ENCODE results near the gene HS3ST5. TPM values are rescaled to one million over a fixed set of nuclear protein-coding genes. Genes with fewer than 3 reads are reported as not detected.

HS3ST5 gene
- total RNA-seq, 5 donors from 2014 or later (not counting 1 experiment from before 2014, with no cell fraction given): not detected

DNA sequence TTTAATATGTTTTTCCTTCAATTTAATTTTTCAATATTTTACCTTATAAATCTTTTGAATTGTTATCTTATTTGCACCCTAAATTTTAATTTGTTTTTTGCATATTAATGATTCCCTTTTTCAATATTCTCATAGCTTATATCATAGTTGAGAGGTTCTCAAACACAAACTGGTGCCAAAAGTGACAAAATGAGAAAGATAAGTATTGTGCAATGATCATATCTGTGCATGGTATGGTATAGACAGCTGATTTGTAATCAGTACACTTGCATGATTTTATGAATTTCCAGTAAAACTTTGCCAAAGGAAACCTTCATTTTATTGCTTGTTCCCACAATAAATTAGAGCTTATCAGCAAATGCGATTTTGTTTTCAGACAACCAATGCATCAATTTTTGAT is 210.9 kb downstream of the HS3ST5 start:
- no peak for DNase-seq
- Mint-ChIP-seq H3K36me3 (no peaks in the 10 kb centered on the region), H3K27me3 (peaks cover 5 to 29% of the 10 kb centered on the region in 2 donors), H3K4me1 (no peaks in the 10 kb centered on the region), H3K27ac (no peak overlapping the region), H3K9me3 (no peaks in the 10 kb centered on the region), H3K4me3 (no peak overlapping the region)
- Histone ChIP-seq H3K4me1 (ENCODE audit: control insufficient read depth in 1 of 2, extremely low read depth in 1 of 2, insufficient read depth in 2 of 2, low read length in 2 of 2) (no peaks in the 10 kb centered on the region), H3K9me3 (no peaks in the 10 kb centered on the region), H3K27me3 (replicated peaks in 1 of 2; ENCODE audit: control insufficient read depth in 2 of 2, extremely low read depth in 1 of 2, insufficient read depth in 2 of 2, low read length in 1 of 2) (no peaks in the 10 kb centered on the region), H3K27ac (ENCODE audit: low read length) (no peak overlapping the region), H3K4me3 (ENCODE audit: control insufficient read depth in 1 of 2, extremely low read depth in 1 of 2, low read length in 1 of 2) (no peak overlapping the region), H3K36me3 (ENCODE audit: control insufficient read depth in 2 of 2, extremely low read depth in 1 of 2, insufficient read depth in 1 of 2, low read length in 1 of 2) (no peaks in the 10 kb centered on the region)
- no CpG with 5 or more reads among the region's 1 CpG for WGBS (ENCODE audit: insufficient coverage)
- ChIA-PET POLR2A (no interaction called here), CTCF (no interaction called here)
- ATAC-seq (replicated peaks in 1 of 4): no peak

DNA sequence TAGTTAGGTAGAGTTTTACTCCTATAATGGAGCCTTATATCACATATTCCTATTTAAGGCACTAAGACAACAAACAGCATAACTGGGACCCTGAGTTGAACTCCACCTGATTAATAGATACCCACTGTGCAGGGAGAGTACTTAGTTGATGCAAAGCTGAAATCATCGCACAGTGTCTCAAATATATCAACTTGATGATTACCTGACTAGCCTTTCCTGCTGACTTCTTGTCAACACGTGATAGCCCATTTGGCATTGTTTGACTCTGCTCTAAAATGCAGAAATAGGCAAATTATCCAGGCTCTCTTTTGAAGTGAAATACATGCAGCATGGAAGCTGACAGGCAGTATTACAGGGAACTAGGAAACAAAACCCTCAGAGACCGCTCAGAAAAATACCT is 217.2 kb downstream of the HS3ST5 start:
- no peak for ATAC-seq (replicated peaks in 1 of 4)
- no peaks in the 10 kb centered on the region for H3K9me3 Mint-ChIP-seq

DNA sequence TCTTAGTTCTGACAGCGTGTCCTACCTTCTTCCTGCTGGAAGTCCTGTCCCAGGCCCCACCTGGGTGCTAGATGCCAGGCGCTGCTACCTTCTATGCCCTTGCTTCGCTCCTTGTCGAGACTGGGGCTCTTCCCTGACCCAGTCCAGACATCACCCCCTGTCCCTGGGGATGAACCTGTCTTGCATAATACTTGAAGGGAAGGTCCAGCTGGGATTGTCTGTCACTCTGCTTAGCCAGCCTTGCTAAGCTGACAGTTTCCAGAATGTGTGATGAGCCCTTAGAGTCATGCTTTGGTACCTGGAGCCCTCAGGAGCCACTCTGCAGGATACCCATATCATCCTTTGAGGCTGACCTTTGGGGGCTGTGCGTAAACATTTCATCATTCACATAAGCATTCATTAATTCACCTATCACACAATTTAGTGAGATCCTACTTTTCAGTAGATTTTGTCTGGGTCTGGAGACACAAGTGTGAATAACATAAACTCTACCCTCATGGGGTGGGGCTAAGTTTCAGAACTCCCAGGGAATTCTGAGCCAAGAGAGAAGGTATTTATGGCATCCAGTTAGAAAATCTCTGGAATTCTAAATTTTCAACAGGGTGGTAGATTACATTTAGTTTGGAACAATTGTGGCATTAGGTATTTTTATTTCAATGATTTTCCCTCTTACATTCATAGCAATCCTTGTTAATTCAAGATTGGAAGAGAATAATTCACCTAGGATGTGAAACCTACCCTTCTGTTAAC is 220.7 kb downstream of the HS3ST5 start:
- Histone ChIP-seq H3K27ac (ENCODE audit: low read length) (no peak overlapping the region), H3K4me3 (ENCODE audit: control insufficient read depth in 1 of 2, extremely low read depth in 1 of 2, low read length in 1 of 2) (no peak overlapping the region), H3K27me3 (replicated peaks in 1 of 2; ENCODE audit: control insufficient read depth in 2 of 2, extremely low read depth in 1 of 2, insufficient read depth in 2 of 2, low read length in 1 of 2) (peaks cover 2 to 5% of the 10 kb centered on the region in 2 experiments), H3K4me1 (ENCODE audit: control insufficient read depth in 1 of 2, extremely low read depth in 1 of 2, insufficient read depth in 2 of 2, low read length in 2 of 2) (no peaks in the 10 kb centered on the region), H3K9me3 (no peaks in the 10 kb centered on the region), H3K36me3 (ENCODE audit: control insufficient read depth in 2 of 2, extremely low read depth in 1 of 2, insufficient read depth in 1 of 2, low read length in 1 of 2) (no peaks in the 10 kb centered on the region)
- Mint-ChIP-seq H3K4me3 (no peak overlapping the region), H3K27ac (no peak overlapping the region), H3K4me1 (no peaks in the 10 kb centered on the region), H3K36me3 (no peaks in the 10 kb centered on the region), H3K9me3 (no peaks in the 10 kb centered on the region), H3K27me3 (peaks cover 10 to 28% of the 10 kb centered on the region in 2 donors)
- no peak for ATAC-seq (replicated peaks in 1 of 4)
- WGBS (ENCODE audit: insufficient coverage): 80% methylated on average over 3 of the region's 5 CpGs
- ChIA-PET CTCF (no interaction called here), POLR2A (no interaction called here)
- no peak for DNase-seq

More for the DNA sequence above, 217.2 kb downstream of the HS3ST5 start:
- H3K36me3 Mint-ChIP-seq: no peaks in the 10 kb centered on the region
- no peaks in the 10 kb centered on the region for H3K4me1 ChIP-seq (ENCODE audit: control insufficient read depth in 1 of 2, extremely low read depth in 1 of 2, insufficient read depth in 2 of 2, low read length in 2 of 2)
- no peak for DNase-seq
- peaks cover 10 to 15% of the 10 kb centered on the region in 2 donors for H3K27me3 Mint-ChIP-seq
- WGBS (ENCODE audit: insufficient coverage): 67% methylated on average over 2 of the region's 3 CpGs
- no peak overlapping the region for H3K27ac Mint-ChIP-seq
- H3K9me3 ChIP-seq: no peaks in the 10 kb centered on the region
- H3K4me3 Mint-ChIP-seq: no peak overlapping the region
- POLR2A ChIA-PET: no interaction called here
- CTCF ChIA-PET: no interaction called here
- peaks cover 2 to 5% of the 10 kb centered on the region in 2 experiments for H3K27me3 ChIP-seq (replicated peaks in 1 of 2; ENCODE audit: control insufficient read depth in 2 of 2, extremely low read depth in 1 of 2, insufficient read depth in 2 of 2, low read length in 1 of 2)
- H3K4me1 Mint-ChIP-seq: no peaks in the 10 kb centered on the region
- no peaks in the 10 kb centered on the region for H3K36me3 ChIP-seq (ENCODE audit: control insufficient read depth in 2 of 2, extremely low read depth in 1 of 2, insufficient read depth in 1 of 2, low read length in 1 of 2)
- H3K4me3 ChIP-seq (ENCODE audit: control insufficient read depth in 1 of 2, extremely low read depth in 1 of 2, low read length in 1 of 2): no peak overlapping the region
- H3K27ac ChIP-seq (ENCODE audit: low read length): no peak overlapping the region

DNA sequence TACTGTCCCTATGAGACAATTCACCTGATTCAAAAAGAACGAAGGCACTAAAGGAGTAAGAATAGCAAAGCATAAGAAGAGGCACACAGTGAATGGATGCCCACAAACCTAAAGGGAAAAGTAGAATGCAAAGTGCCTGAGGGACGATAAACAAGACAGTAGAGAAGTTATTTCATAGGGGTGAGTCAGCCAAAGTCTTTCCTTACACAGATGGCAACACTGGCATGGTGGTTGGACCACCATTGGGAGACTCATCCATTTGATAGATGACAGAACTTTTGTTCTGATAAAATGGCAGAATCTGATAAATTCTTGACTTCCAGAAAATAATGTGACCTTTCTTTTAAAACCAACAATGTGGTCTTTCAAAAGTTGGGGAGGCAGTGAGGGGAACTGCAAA is 223.8 kb downstream of the HS3ST5 start:
- Mint-ChIP-seq H3K27me3 (peaks cover 10 to 28% of the 10 kb centered on the region in 2 donors), H3K4me1 (no peaks in the 10 kb centered on the region), H3K4me3 (no peak overlapping the region), H3K27ac (no peak overlapping the region), H3K36me3 (no peaks in the 10 kb centered on the region), H3K9me3 (no peaks in the 10 kb centered on the region)
- no peak overlapping the region for H3K4me3 ChIP-seq (ENCODE audit: control insufficient read depth in 1 of 2, extremely low read depth in 1 of 2, low read length in 1 of 2)
- ATAC-seq (replicated peaks in 1 of 4) (no peak), DNase-seq (no peak)
- WGBS (ENCODE audit: insufficient coverage): 40% methylated on average over 1 of the region's 2 CpGs
- H3K27me3 ChIP-seq (replicated peaks in 1 of 2; ENCODE audit: control insufficient read depth in 2 of 2, extremely low read depth in 1 of 2, insufficient read depth in 2 of 2, low read length in 1 of 2): peaks cover 2 to 5% of the 10 kb centered on the region in 2 experiments
- CTCF ChIA-PET: no interaction called here
- H3K4me1 ChIP-seq (ENCODE audit: control insufficient read depth in 1 of 2, extremely low read depth in 1 of 2, insufficient read depth in 2 of 2, low read length in 2 of 2): no peaks in the 10 kb centered on the region
- no peaks in the 10 kb centered on the region for H3K36me3 ChIP-seq (ENCODE audit: control insufficient read depth in 2 of 2, extremely low read depth in 1 of 2, insufficient read depth in 1 of 2, low read length in 1 of 2)
- no peak overlapping the region for H3K27ac ChIP-seq (ENCODE audit: low read length)
- no peaks in the 10 kb centered on the region for H3K9me3 ChIP-seq
- POLR2A ChIA-PET: interaction anchor here in 1 of 2 donors (1.0 kb wide), 1 partner anchor 11 kb away, joined by 3 read pairs; no protein-coding TSS in a partner anchor

DNA sequence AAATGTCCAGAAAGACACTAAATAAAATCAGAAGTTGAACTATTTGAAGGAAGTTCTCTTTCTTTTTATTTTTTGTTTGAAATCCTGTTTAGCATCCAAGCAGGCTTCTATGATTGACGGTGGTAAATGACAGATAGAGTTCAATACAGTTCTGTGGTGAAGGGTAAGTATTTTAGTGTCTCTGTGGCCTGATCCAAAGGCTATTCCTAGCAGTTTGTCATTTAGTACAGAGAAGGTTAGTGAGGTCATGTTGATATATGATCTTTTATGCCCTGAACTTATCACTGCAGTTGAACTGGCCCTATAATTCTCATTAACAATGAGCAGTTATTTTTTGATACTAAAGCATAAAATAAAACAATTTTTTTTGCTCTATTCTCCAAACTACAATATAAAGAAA is 227.2 kb downstream of the HS3ST5 start:
- ChIA-PET CTCF (no interaction called here), POLR2A (no interaction called here)

DNA sequence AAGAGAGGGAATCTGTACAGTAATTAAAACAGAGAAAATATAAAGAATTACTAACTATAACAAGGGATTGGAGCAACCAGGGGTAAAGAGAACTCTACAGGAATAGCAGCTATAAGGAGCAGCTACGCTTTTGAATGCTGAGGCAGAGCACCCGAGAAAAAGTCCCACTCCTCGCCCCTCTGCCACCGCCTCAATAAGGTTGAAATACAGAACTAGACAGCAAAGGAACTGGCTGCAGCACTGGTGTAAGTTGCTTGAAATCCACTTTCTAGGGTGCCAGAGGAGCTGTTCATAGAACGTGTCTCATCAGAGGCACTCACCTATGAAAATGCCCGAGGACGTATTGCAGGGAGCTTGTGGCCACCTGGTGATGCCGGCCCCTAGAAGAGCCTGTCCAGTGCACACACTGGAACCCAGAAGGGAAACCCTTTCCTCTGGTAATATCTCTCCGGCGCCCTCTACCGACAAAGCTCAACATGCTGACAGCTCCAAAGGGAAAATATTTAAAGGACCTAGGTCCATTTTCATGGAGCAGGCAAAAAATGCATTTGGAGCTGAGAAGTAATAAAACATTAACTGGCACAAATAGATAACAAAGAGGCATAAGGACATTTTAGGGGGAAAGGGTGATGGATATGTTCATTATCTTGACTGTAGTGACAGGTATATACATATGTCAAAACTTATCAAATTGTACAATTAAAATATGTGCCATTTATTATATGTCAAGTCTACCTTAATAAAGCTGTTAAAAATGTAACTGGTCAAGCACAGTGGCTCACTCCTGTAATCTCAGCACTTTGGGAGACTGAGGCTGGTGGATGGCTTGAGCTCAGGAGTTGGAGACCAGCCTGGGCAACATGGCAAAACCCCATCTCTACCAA is 234.5 kb downstream of the HS3ST5 start:
- Histone ChIP-seq H3K9me3 (no peaks in the 10 kb centered on the region), H3K4me3 (ENCODE audit: control insufficient read depth in 1 of 2, extremely low read depth in 1 of 2, low read length in 1 of 2) (no peak overlapping the region), H3K4me1 (ENCODE audit: control insufficient read depth in 1 of 2, extremely low read depth in 1 of 2, insufficient read depth in 2 of 2, low read length in 2 of 2) (no peaks in the 10 kb centered on the region), H3K27me3 (replicated peaks in 1 of 2; ENCODE audit: control insufficient read depth in 2 of 2, extremely low read depth in 1 of 2, insufficient read depth in 2 of 2, low read length in 1 of 2) (peaks cover 0 to 3% of the 10 kb centered on the region in 2 experiments), H3K27ac (ENCODE audit: low read length) (no peak overlapping the region), H3K36me3 (ENCODE audit: control insufficient read depth in 2 of 2, extremely low read depth in 1 of 2, insufficient read depth in 1 of 2, low read length in 1 of 2) (no peaks in the 10 kb centered on the region)
- CTCF ChIA-PET: interaction anchor here in 1 of 2 donors (0.8 to 1.1 kb wide), 2 partner anchors 8 to 127 kb away, joined by 3 to 4 read pairs; no protein-coding TSS in a partner anchor
- Mint-ChIP-seq H3K4me1 (no peaks in the 10 kb centered on the region), H3K4me3 (no peak overlapping the region), H3K27ac (no peak overlapping the region), H3K9me3 (no peaks in the 10 kb centered on the region), H3K27me3 (peaks cover 1 to 11% of the 10 kb centered on the region in 2 donors), H3K36me3 (no peaks in the 10 kb centered on the region)
- DNase-seq: peak in 4 of 35 experiments; percentile 4 to 16 (median 10)
- 70% methylated on average over 8 of the region's 11 CpGs for WGBS (ENCODE audit: insufficient coverage)
- POLR2A ChIA-PET: interaction anchor here in 1 of 2 donors (0.7 kb wide), 1 partner anchor 10 kb away, joined by 3 read pairs; no protein-coding TSS in a partner anchor
- no peak for ATAC-seq (replicated peaks in 1 of 4)

More for the DNA sequence above, 227.2 kb downstream of the HS3ST5 start:
- no peak for ATAC-seq (replicated peaks in 1 of 4)
- no peak overlapping the region for H3K4me3 Mint-ChIP-seq
- no peak overlapping the region for H3K27ac Mint-ChIP-seq
- Histone ChIP-seq H3K36me3 (ENCODE audit: control insufficient read depth in 2 of 2, extremely low read depth in 1 of 2, insufficient read depth in 1 of 2, low read length in 1 of 2) (no peaks in the 10 kb centered on the region), H3K27me3 (replicated peaks in 1 of 2; ENCODE audit: control insufficient read depth in 2 of 2, extremely low read depth in 1 of 2, insufficient read depth in 2 of 2, low read length in 1 of 2) (no peaks in the 10 kb centered on the region), H3K4me1 (ENCODE audit: control insufficient read depth in 1 of 2, extremely low read depth in 1 of 2, insufficient read depth in 2 of 2, low read length in 2 of 2) (no peaks in the 10 kb centered on the region), H3K27ac (ENCODE audit: low read length) (no peak overlapping the region), H3K9me3 (no peaks in the 10 kb centered on the region), H3K4me3 (ENCODE audit: control insufficient read depth in 1 of 2, extremely low read depth in 1 of 2, low read length in 1 of 2) (no peak overlapping the region)
- H3K9me3 Mint-ChIP-seq: no peaks in the 10 kb centered on the region
- DNase-seq: no peak
- peaks cover 1 to 20% of the 10 kb centered on the region in 2 donors for H3K27me3 Mint-ChIP-seq
- no CpG with 5 or more reads among the region's 1 CpG for WGBS (ENCODE audit: insufficient coverage)
- no peaks in the 10 kb centered on the region for H3K36me3 Mint-ChIP-seq
- H3K4me1 Mint-ChIP-seq: no peaks in the 10 kb centered on the region

Data from T-cell (primary cell).